AG04449 (cell line): ENCODE data around the gene KLHL29.

Source experiments
- CTCF ChIA-PET: fragments of 350-600 bp; formaldehyde crosslinking; extraction: SDS; loops from one replicate; lab custom pipeline; 2021; ENCODE audit warnings: antibody characterized with exemption; lab: Yijun Ruan, JAX
- POLR2A ChIA-PET: fragments of 400-600, 350-600 bp; formaldehyde crosslinking; extraction: SDS; loops from one replicate; lab custom pipeline; 2020; ENCODE audit warnings: antibody characterized with exemption, inconsistent platforms; lab: Yijun Ruan, JAX
- DNase-seq: peaks from one replicate; pipeline ENCODE4 v3.0.0-alpha.2; 2010; ENCODE audit warnings: low read depth, low spot score
- H3K4me3 ChIP-seq: 2 replicates; pipeline ENCODE4 v1.5.1; 2011; ENCODE audit warnings: low read depth, mild to moderate bottlenecking, control low read depth, low read length
- TF ChIP-seq, protein P1 (sequence below): IDR thresholded peaks from one replicate; pipeline ENCODE4 v1.5.1; 2011; ENCODE audit warnings: mild to moderate bottlenecking, moderate library complexity, low read length, control low read depth, inconsistent platforms; ENCODE audit not compliant: insufficient read depth; ENCODE audit errors: missing control alignments

The KLHL29 gene

GRCh38 chr2:23409248-23409647 lies 24.3 kb downstream of the KLHL29 start:
- TF ChIP-seq, protein P1, sequence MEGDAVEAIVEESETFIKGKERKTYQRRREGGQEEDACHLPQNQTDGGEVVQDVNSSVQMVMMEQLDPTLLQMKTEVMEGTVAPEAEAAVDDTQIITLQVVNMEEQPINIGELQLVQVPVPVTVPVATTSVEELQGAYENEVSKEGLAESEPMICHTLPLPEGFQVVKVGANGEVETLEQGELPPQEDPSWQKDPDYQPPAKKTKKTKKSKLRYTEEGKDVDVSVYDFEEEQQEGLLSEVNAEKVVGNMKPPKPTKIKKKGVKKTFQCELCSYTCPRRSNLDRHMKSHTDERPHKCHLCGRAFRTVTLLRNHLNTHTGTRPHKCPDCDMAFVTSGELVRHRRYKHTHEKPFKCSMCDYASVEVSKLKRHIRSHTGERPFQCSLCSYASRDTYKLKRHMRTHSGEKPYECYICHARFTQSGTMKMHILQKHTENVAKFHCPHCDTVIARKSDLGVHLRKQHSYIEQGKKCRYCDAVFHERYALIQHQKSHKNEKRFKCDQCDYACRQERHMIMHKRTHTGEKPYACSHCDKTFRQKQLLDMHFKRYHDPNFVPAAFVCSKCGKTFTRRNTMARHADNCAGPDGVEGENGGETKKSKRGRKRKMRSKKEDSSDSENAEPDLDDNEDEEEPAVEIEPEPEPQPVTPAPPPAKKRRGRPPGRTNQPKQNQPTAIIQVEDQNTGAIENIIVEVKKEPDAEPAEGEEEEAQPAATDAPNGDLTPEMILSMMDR = no peak
- no peak overlapping the region for H3K4me3 ChIP-seq
- POLR2A ChIA-PET = no interaction called here
- CTCF ChIA-PET = interaction anchor here (0.6 kb wide), 1 partner anchor 117 kb away, joined by 3 read pairs; no protein-coding TSS in a partner anchor
- DNase-seq = no peak

DNA sequence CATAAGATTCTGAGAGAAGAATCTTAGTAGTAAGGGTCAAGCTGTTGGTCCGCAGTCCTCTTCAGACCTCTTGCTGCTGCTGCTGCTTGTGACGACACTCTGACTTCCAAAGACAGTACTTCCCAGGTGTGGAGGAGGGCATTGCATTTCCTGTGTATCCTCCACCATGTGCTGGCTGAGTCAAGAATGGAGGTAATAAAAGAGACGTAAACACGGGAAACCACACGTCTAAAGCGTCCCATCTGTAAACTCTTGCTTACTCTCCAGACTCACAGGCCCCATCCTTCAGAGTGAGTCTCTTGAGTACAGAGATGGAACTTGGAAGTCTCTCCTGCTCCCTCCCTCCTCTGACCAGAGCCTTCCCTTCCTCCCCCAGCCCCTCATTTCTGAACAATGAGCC lies 25.6 kb downstream of the KLHL29 start:
- CTCF ChIA-PET = no interaction called here
- no peak overlapping the region for H3K4me3 ChIP-seq
- POLR2A ChIA-PET = no interaction called here
- TF ChIP-seq, protein P1 = no peak
- no peak for DNase-seq

- TF ChIP-seq, protein P1 = no peak
- H3K4me3 ChIP-seq = no peak overlapping the region
- peak; percentile 96 for DNase-seq
- ChIA-PET POLR2A (interaction anchor here (1.0 kb wide), 1 partner anchor 184 kb away, joined by 4 read pairs; no protein-coding TSS in a partner anchor), CTCF (no interaction called here)
Measured at GRCh38 chr2:23411752-23412431, 26.9 kb downstream of the KLHL29 start.

DNA sequence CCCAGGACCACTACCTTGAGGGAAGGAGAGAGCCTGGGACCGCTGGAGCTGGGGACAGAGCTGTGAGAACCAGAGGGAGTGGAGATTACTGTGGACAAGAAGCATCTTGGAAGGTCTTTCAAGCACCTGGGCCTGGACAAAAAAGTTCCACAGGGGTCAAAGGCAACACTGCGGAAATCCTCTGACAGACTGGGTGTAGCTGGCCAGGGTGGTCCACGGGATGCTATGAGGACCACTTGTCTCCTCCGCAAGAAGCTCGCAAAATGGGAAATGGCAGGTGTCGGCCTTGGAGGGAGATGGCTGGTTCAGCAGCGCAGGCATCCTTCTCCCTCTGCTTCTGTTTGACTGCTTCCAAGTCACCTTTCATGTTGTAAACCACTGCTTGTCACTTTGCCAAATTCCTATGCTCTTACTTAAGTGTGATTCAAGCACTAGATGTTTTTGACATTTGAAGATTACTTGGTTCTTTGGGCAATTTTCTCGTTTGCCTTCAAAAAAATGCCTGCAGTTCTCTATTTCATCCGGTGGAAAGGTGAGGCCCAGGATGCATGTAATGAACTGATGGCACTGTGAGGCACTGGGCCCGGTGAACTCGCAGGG lies 27.7 kb downstream of the KLHL29 start:
- DNase-seq = no peak
- CTCF ChIA-PET = interaction anchor here (1.2 to 1.5 kb wide), 2 partner anchors 8 to 13 kb away, joined by 3 to 4 read pairs; no protein-coding TSS in a partner anchor
- no peak overlapping the region for H3K4me3 ChIP-seq
- POLR2A ChIA-PET = no interaction called here
- TF ChIP-seq, protein P1 = no peak

DNA sequence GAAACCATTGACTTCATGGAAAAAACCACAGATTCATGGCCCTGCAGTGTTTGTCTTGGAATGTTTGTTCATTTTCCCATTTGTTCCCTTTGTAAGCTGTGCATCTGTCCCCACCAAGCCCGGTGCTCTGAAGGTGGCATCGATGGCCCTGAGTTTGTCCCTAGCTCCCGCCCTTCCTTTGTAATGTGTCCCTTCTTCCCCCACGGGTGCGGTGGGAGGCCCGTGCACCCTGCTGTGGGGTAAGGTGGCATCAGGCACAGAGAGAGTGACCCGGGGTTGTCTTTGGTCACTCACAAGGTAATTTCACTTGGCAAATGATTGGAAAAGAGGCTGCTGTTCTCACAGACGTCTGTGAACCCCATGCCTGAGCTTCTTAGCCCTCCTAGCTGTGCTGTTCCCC lies 28.7 kb downstream of the KLHL29 start:
- ChIA-PET POLR2A (no interaction called here), CTCF (interaction anchor here (1.0 to 2.1 kb wide), 4 partner anchors 9 to 27 kb away, joined by 3 to 6 read pairs (median 4); no protein-coding TSS in a partner anchor)
- TF ChIP-seq, protein P1 = no peak
- no peak for DNase-seq
- no peak overlapping the region for H3K4me3 ChIP-seq

DNA sequence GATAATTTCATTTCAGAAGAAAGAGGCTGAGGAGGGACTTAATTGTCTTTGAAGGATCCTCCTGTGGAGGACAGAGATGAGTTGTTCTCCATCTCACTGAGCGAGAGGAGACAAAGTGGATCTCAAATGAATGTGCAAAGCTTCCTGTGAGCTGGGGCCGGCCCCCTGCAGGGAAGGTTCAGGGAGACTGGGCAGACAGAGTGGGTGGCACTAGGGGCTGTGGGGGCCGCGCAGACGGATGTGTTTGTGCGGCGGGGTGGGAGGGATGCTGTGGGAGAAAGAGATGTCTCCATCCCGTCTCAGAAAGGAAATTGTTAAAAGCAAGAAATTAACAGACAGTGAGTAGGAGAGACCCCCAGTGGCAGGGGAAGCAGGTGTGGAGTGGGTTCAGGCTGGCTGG lies 29.1 kb downstream of the KLHL29 start:
- TF ChIP-seq, protein P1 = no peak
- CTCF ChIA-PET = interaction anchor here (1.0 to 2.1 kb wide), 5 partner anchors 12 to 27 kb away, joined by 3 to 6 read pairs (median 3); no protein-coding TSS in a partner anchor
- H3K4me3 ChIP-seq = no peak overlapping the region
- DNase-seq = no peak
- POLR2A ChIA-PET = no interaction called here
